Measurements from ENCODE around the gene ZSCAN18.

The ZSCAN18 gene

DNA sequence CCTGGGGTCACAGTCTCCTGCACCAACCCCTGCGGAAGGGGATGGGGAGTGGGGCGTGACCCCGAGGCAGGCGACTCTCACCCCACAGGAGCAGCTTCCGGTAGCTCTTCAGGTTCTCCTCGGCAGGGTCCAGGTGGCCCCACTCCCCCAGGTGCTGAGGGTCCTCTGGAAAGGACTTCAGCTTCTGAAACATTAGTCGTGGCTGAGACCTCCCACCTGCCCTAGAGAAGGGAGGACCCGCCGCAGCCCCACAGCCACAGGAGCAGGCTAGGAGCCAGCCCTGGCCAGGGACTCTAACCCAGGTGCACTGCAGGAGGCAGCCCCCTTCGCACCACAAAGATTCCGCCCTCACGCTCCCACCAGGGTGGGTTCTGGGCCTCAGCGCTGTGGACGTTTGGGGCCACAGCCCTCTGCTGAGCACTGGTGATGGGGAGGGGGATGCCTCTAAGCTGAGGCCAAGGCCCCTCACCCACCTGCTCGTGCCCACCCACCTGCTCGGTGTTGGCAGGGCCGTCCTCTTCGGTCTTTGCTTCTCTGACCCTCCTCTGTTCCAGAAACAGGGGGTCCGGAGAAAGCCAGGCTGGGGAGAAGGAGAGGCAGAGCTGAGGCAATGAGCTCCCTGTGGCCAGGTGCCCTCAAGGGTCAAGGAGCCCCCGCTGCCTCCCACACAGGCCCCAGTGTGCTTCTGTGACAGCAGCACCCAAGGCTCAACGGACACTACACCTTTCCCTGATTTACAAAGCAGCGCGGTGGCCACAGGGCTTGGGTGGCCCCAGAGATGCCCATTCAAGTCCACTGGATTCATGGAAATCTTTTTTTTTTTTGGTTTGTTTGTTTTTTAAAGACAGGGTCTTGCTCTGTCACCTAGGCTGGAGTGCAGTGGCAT is 11.0 kb downstream of the ZSCAN18 start:
- no peak for DNase-seq

DNA sequence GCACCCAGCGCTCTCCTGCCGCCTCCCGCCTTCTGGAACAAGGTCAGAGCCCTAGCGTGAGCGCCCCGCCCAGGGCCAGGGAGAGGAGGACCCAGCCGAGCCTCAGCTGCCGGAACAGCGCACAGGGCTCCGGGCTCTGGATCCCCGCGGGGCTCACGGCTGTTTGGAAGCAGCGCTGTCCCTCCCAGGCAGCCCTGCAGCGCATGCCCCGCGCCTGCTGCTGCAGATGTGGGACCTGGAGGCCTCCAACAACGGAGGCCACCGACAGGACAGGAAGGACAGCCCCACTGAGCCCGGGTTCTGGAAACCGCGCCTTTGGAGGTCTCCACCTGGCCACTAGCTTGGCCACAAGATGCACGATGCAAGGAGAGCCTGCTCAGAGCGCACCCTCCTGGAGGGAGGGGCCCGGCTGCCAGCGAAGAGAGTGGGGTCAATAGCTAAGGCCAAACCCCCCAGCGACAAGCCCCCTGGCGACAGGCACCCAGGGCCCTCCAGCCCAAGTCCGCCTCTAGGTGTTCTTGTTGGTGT is 12.6 kb downstream of the ZSCAN18 start:
- DNase-seq, result no peak

DNA sequence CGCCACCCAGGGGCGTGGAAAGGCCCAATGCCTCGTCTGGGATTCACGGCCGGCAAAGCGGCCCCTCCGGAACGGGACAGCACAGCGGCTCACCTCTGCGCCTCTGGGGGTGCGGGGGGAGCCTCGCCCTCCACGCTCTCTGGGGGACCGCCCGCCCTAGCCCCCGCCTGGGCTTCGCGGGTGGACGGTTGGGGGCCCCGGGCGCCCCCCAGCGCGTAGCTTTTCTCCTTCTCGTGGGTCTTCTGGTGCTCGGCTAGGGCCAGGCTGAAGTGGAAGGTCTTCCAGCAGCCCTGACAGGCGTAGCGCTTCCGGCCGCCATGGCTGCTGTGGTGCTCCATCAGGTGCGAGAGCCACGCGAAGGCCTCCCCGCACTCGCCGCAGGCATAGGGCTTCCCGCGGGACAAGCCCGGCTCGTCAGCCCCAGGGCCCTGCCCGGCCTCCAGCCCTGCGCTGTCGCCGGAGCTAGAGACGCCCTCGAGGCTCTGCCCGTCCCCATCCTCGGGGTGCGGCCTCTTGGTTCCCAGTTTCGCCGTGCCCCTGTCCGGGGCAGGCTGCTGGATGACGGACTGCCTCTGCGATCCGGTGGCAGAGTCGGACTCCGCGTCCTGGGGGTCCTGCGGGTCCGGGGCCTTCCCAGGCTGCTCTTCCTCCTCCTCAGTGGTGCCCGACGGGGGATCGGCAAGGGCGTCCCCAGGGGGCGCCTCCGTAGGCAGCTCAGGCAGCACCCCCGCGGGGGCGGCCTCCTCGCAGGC is 13.3 kb downstream of the ZSCAN18 start:
- no peak for DNase-seq

DNA sequence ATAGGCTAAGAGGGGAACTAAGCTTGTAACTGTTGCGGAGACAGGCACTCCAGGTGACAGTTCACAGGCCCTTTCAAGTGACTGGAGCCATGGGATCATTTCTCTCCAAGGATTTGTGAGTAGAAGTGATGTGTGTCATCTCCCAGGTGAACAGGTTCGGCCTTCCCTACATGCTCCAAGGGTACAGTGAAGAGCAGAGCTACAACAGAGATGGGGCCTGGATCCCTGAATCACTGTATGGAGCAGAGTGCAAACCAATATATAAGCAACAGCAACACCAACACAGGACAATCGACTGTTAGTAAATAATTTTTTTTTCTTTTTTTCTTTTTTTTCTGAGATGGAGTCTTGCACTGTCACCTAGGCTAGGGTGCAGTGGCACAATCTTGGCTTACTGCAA is 15.0 kb downstream of the ZSCAN18 start:
- no peak for DNase-seq

DNA sequence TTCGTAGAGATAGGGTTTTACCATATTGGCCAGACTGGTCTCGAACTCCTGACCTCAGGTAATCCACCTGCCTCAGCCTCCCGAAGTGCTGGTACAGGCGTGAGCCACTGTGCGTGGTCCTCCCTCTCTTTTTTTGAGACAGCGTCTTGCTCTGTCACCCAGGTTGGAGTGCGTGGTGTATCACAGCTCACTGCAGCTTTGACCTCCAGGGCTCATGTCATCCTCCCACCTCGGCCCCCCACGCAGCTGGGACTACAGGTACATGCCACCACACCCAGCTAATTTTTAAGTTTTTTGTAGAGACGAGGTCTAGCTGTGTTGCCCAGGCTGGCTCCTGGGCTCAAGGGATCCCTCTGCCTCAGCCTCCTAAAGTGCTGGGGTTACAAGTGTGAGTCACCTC is 18.2 kb downstream of the ZSCAN18 start:
- DNase-seq, result no peak

DNA sequence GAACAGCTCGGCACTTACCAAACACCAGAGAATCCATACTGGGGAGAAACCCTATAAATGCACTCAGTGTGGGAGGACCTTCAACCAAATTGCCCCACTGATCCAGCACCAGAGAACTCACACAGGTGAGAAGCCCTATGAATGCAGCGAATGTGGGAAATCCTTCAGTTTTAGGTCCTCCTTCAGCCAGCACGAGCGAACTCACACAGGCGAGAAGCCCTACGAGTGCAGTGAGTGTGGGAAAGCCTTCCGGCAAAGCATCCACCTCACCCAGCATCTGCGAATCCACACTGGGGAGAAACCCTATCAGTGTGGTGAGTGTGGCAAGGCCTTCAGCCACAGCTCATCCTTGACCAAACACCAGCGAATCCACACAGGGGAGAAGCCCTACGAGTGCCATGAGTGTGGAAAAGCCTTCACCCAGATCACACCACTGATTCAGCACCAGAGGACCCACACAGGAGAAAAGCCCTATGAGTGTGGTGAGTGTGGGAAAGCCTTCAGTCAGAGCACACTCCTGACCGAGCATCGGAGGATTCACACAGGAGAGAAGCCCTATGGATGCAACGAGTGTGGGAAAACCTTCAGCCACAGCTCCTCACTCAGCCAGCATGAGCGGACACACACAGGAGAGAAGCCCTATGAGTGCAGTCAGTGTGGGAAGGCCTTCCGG is 30.7 kb downstream of the ZSCAN18 start:
- DNase-seq, result no peak

DNA sequence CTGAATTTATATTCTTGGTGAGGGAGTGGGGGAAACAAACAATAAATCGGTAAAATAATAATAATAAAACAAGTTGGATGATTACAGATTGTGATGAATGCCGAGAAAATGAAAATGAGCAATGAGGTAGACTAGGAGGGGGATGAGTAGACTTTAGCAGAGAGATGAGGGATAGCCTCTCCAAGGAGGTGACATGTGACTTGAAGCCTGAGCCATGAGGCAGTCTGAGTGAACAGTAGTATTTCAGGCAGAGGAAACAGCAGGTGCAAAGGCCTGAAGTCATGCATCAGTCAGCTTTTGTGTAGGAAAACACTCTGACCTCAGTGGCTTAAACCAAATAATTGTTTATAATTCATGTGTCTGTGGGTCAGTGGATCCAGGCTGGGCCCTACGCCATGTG is 34.3 kb downstream of the ZSCAN18 start:
- no peak for DNase-seq

DNA sequence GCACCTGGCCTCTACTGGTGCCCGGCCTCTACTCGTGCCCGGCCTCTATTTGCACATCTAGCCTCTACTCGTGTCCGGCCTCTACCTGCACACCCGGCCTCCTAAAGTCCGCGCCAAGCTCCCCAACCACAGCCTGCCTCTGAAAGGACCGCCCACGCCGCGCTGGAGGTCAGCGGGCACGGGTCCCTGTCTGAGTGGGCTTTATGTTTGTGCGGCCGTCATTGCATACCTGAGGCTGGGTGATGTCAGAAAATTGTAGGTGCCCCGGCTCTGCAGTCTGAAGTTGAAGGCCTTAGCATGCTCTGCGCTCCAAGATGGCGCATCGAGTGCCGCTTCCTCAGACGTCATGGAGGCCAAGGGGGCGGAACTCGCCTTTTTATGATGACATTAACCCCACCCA is 37.8 kb downstream of the ZSCAN18 start:
- no peak for DNase-seq

DNA sequence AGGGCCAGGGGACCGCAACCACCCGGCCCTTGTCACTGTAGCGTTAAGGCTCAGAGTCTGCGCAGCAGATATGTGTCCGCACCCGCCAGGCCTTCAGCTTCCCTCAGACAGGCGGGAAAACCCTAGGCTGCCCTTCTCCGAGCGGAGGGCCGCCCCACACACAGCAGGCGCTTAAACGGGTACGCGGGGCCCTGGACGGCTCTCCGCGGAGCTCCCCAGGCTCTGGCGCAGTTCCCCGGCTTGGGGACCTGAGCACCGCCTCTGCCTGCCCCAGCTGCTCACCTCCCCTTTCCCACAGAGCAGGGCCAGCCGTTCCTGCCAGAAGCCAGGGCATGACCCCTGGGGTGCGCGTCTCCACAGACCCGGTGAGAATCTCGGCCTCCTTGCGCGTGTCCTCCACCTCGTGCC is 38.4 kb downstream of the ZSCAN18 start:
- no peak for DNase-seq

DNA sequence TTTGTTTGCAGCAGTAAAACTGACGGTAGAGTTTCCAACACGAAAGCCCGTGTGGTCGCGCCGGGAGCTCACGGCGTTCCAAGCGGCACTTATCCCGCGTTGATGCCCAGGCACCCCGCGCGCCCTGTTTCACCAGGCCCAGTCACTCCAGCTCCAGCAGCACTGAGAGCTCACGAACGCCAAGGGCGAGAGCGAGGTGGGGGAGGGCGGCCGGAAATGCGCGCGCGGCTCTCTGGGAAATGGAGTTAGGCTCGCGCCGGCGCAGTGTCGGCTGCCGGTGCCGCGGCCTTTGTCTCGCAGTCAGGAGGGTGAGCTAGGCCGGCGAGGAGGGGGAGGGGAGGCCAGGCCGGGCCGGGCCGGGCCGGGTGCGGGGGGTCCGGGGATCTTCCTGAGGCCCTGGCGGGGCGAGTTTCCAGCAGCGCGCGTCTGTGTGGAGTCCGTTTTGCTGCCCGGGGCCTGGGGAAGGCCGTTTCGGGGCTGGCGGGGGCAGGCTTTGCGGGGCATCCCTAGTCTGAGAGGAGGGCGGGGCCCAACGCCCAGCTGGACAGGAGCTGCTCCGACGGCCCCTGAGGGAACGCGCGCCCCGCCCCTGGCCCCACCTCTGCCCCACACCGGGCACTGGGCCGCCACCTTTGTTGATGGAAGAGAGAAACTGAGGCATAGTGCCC is 38.9 kb downstream of the ZSCAN18 start, which contains the start of gene ZNF135:
TSS of gene ZNF135 (plus strand) at position 280 of the 668 bp plus-strand sequence. CDS start 721 bp downstream, outside the sequence.
- DNase-seq, result peak; percentile 95

DNA sequence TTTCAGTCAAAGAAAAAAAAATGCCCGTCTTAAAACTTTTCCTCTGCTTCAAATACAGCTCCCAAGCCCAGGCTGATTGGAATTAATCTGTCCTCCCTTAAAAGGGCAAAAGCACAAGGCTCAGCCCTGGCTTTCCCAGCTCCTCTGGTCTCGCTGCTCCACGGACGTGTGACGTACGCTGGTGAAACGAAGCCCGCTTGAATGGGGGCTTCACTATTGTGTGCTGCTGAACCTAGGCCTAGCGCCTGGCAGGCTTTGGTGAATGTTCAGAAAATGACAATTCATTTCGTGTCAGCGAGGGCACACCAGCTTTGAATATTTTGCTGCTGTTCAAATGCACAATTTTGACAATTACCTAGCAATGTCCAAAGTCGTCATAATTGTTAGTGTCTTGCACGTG is 39.6 kb downstream of the ZSCAN18 start:
- DNase-seq, result no peak

DNA sequence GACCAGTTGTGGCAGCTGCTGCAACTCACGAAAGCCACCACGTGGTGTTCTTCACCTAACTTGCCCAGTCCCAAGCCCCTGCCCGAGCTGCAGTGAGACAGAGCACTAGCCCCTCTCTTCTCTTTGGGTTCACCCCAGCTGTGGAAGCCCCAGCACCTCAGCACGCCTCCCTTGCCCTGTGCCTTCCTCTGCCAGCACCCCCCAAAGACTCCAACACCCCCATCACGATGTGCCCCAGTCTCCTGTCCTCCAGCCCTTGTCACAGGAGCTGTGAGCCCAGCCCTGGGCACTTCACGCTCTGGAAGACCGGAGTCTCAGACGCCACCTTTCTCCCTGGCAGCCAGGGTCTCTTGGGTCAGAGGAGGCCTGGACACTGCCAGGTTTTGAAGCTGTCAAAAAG is 41.2 kb downstream of the ZSCAN18 start:
- no peak for DNase-seq

DNA sequence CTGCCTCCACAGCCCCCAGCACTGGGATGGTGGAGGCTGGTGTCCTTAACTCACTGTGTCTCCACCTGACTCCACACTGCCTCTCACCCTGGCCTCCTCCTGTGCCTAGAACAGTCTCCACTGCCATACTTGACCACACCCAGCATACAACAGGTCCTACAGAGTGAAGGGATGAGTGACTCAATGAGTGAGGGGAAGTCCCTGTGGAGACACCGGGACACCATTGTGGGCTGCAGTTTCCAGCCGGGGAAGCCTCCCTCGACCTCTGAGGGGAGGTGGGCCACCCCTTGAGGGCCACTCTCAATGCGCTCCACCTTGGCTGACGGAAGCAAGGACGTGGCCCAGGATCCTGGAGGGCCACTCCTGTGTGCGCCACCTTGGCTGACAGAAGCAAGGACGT is 41.8 kb downstream of the ZSCAN18 start:
- DNase-seq, result no peak

DNA sequence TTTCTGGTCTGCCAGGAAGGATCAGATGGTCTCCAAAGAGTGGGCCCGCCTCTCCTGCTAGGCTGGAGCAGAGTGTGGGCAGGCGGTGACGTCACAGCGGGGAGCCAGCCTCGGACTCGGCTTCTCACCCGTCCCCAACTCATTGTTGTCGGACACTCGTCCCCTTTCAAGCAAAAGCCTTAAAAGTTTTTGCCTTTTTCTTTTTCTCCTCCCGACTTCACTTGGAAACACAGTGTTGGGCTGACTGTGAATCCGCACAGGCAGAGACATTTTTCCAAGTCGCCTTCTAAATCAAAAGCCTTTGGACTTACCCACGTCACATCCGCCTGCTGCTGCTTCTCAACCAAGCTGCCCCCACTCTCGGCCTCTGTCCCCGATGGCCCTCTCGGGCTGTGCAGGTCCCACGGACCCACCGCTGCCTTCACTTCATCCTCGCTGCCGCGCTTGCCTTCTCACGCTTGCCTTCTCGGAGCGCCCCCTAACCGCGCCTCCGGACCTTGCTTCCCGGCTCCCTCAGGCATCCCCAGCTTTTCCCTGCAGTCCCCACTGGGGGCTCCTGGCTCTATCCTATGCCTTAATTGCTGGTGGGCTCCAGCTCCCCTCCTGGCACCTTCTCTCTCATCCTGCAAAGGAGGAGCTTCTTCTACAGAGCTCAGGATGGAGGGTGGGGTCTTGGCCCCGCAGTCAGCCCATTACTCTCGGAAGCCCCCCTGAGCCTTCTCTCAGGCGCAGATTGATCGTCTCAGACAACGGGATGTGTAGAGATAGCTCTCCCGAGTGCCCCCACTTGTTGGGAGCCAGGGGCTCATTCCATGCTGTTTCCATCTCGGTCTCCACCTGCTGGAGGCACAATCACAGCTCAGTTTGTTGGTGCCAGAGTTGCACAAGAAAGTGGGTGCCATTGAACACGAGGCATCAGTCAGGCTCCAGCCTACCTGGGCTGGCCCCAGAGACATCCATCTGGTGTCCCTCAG is 42.8 kb downstream of the ZSCAN18 start:
- DNase-seq, result peak; percentile 76

DNA sequence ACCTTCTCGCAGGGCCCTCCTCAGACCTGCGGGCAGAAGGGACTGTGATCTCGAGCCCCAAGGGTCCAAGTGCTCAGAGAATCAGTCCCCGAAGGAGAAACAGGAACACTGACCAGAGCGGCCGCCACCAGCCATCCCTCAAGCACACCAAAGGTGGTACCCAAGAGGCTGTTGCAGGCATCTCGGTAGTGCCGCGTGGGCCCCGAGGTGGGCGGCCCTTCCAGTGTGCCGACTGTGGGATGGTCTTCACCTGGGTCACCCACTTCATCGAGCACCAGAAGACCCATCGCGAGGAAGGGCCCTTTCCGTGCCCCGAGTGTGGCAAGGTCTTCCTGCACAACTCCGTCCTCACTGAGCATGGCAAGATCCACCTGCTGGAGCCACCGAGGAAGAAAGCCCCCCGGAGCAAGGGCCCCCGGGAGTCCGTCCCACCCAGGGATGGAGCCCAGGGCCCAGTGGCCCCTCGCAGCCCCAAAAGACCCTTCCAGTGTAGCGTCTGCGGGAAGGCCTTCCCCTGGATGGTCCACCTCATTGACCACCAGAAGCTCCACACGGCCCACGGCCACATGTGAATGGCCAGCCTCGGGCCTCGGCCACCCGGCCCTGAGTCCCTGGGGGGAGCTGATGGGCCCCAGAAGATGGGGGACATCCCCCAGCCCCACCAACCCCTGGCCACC is 44.4 kb downstream of the ZSCAN18 start:
- no peak for DNase-seq

DNA sequence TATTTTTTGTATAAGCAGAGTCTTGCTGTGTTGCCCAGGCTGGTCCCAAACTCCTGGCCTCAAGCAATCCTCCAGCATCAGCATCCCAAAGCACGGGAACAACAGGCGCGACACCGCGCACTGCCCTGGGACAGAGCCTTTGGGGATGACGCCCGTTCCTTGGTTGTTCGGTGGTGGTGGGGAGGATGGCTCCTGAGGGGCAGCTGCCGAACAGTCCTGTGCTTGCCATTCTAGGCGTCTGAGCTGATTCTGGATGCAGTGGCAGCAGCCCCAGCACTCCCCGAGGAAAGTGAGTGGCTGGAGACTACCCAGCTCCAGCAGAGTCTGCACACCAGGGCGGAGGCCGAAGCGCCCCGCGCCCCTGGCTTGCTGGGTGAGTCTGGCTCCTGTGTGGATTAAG is 45.8 kb downstream of the ZSCAN18 start:
- DNase-seq, result no peak

DNA sequence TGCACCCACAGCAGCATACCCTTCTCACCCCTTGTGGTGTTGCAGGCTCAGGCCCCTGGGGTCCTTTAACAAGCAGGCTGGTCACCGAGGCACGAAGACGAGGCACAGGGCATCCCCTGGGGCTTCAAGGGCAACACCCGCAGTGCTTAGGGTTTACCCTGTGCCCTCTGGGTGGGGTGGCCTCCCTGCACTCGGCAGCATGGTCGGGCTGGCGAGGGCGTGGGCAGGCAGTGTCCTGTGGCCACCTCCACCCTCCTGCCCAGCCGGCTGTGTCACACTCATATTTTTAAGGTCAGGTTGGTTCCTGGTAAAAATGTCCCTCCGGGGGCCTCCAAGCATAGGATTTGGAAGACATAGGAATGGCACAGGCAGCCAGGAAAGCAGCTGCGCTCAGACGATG is 50.4 kb downstream of the ZSCAN18 start:
- DNase-seq, result no peak

DNA sequence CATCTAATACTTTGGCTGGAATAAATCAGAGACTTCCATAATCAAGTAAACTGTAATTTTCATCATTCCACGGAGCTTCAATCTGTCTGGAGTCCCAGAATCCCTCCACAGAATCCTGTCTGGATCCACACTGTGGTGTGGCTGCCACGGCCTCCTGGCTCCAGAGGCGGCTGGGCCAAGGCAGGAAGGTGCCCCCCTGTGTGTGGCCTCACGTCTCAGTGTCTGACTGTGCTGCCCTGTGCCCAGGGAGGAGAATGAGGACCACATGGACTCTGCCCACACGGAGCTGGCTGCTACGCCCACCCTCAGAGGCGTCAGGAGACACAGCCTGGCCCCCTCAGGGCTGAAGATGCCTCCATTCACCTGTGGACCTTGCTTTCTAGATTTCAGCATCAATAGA is 51.2 kb downstream of the ZSCAN18 start:
- no peak for DNase-seq

DNA sequence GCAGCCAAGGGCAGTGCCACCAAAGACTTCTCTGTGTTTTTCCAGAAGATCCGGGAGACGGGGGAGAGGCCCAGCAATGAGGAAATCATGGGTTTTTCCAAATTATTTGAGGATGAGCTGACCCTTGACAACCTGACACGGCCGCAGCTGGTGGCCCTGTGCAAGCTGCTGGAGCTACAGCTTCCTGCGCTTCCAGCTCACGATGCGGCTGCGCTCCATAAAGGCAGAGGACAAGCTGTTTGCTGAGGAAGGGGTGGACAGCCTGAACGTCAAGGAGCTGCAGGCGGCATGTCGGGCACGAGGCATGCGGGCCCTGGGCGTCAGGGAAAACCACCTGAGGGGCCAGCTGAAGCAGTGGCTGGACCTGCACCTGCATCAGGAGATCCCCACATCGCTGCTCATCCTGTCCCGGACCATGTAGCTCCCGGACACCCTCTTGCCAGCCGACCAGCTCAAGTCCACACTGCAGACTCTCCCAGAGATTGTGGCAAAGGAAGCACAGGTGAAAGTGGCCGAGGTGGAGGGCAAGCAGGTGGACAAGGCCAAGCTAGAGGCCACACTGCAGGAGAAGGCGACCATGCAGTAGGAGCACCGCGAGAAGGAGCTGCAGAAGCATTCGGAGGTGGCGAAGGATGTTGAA is 52.5 kb downstream of the ZSCAN18 start:
- DNase-seq, result no peak

DNA sequence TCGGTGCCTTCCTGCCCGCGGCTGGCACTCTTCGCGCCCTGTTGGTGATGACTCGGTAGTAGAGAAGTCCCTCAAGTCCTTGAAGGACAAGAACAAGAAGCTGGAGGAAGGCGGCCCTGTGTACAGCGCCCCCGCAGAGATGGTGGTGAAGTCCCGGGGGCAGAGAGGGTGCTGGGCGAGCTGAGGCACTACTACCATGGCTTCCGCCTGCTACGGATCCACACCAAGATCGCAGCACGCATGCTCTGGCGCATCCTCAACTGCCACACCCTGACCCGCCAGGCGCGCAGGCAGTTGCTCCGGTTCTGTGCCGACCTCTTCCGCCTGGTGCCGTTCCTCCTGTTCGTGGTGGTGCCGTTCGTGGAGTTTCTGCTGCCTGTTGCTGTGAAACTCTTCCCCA is 53.1 kb downstream of the ZSCAN18 start:
- DNase-seq, result no peak
